ENCODE results near the gene VAPA.

DNA sequence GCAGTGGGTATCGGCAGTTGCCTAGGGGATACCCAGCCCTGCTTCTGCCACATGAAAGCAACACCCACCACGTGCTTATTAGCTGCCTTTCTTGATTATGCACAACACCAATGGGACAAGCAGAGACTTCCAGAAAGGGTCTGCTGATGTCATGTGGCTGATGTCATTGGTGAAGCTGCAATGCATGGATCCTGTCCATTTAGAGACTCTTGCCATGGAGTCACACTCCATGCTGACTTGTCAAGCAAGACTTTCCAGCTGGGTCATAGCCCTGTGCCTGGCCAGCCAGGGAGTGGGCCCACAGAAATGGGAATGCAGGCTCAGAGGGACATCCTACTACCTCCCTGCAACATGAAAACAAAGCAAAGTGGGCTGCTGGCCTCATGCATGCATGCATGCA lies 81.8 kb downstream of the VAPA start:
- TF ChIP-seq, protein P1, sequence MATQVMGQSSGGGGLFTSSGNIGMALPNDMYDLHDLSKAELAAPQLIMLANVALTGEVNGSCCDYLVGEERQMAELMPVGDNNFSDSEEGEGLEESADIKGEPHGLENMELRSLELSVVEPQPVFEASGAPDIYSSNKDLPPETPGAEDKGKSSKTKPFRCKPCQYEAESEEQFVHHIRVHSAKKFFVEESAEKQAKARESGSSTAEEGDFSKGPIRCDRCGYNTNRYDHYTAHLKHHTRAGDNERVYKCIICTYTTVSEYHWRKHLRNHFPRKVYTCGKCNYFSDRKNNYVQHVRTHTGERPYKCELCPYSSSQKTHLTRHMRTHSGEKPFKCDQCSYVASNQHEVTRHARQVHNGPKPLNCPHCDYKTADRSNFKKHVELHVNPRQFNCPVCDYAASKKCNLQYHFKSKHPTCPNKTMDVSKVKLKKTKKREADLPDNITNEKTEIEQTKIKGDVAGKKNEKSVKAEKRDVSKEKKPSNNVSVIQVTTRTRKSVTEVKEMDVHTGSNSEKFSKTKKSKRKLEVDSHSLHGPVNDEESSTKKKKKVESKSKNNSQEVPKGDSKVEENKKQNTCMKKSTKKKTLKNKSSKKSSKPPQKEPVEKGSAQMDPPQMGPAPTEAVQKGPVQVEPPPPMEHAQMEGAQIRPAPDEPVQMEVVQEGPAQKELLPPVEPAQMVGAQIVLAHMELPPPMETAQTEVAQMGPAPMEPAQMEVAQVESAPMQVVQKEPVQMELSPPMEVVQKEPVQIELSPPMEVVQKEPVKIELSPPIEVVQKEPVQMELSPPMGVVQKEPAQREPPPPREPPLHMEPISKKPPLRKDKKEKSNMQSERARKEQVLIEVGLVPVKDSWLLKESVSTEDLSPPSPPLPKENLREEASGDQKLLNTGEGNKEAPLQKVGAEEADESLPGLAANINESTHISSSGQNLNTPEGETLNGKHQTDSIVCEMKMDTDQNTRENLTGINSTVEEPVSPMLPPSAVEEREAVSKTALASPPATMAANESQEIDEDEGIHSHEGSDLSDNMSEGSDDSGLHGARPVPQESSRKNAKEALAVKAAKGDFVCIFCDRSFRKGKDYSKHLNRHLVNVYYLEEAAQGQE (IDR thresholded peaks at IDR 0.05; ENCODE audit: low read depth), result no peak
- TF ChIP-seq TEAD4 (IDR thresholded peaks at IDR 0.05), result no peak
- no peak for TF ChIP-seq NFIC (IDR thresholded peaks at IDR 0.05)
- TF ChIP-seq CREB1 (IDR thresholded peaks at IDR 0.05; ENCODE audit: low read depth), result no peak

Measured in Ishikawa (cell line).